Stimulated activated CD8-positive, alpha-beta memory T cell treated with anti-CD3 and anti-CD28 coated beads, Interleukin-4, amount 100 ng/mL, for 1 hour (primary cell): Measurements from ENCODE around the gene ADGRG2.

Experiments
- DNase-seq, 2 donors: peaks; one replicate each; pipeline ENCODE4 v3.0.0-alpha.2; 2020; ENCODE audit warnings: low read depth in 2 of 2, low spot score in 1 of 2

Gene ADGRG2, protein sequence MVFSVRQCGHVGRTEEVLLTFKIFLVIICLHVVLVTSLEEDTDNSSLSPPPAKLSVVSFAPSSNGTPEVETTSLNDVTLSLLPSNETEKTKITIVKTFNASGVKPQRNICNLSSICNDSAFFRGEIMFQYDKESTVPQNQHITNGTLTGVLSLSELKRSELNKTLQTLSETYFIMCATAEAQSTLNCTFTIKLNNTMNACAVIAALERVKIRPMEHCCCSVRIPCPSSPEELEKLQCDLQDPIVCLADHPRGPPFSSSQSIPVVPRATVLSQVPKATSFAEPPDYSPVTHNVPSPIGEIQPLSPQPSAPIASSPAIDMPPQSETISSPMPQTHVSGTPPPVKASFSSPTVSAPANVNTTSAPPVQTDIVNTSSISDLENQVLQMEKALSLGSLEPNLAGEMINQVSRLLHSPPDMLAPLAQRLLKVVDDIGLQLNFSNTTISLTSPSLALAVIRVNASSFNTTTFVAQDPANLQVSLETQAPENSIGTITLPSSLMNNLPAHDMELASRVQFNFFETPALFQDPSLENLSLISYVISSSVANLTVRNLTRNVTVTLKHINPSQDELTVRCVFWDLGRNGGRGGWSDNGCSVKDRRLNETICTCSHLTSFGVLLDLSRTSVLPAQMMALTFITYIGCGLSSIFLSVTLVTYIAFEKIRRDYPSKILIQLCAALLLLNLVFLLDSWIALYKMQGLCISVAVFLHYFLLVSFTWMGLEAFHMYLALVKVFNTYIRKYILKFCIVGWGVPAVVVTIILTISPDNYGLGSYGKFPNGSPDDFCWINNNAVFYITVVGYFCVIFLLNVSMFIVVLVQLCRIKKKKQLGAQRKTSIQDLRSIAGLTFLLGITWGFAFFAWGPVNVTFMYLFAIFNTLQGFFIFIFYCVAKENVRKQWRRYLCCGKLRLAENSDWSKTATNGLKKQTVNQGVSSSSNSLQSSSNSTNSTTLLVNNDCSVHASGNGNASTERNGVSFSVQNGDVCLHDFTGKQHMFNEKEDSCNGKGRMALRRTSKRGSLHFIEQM

DNA sequence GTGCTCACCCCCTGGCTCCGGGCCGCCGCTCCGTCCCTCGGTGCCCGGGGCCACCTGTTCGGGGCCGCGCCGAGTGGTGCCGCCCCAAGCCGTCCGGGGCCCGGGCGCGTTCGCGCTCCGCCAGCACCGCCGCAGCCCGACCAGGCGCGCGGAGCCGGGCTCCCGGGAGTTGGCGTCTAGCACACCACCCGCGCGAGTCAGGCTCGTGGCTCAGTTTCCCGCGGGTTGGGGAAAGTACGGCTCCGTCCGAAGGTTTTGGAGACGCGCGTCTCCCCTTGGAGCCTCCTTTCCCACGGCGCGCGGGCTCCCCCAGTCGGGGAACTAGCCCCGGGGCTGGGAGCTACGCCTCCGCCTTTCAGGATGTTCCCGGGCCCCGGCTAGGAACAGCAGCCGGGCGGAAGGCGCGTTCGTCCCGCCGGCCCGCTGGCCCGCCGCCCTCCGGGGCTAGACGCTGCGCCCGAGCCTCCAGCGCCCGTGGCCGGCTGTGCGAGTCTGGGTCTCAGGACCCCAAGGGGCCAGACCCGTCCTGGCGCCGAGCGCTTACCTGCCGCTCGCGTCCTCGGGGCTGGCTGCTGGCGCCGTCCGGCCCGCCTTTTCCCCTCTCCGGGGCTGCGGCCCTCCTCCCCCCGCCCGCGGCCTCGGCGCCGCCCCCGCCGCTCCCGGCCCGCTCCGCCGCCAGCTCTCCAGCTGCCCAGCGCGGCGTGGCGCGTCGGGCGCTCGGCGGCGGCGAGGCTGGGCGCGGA lies at the start of gene ADGRG2:
TSS of gene ADGRG2 (minus strand) at position 571 of the 743 bp plus-strand sequence. CDS start 53,634 bp downstream, outside the sequence.
- DNase-seq, result no peak

- DNase-seq, result no peak
These were observed 46.3 kb upstream of the ADGRG2 start for GRCh38 chrX:19168609-19169008.

DNA sequence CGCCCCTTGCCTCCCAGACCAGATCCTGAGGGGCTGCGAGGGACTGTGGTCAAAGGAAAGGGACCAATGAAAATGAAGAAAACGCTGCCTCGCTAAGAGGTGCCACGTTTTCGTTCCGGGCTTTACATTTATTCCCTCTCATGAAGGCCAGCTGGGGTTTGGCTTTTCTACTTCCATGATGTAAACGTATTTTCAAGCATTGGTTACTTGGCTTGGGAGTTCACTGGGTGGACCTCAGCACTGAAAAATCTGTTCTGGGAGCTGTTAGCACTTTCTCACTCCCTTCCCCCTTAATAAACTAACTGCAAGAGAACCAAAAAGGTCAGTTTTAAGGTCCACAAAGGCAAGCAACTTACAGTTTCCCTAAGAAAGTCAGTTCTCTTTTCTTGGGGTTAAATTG lies 40.6 kb upstream of the ADGRG2 start:
- DNase-seq, result no peak

- DNase-seq, result no peak
These were observed 33.9 kb upstream of the ADGRG2 start for GRCh38 chrX:19156186-19156585.

DNA sequence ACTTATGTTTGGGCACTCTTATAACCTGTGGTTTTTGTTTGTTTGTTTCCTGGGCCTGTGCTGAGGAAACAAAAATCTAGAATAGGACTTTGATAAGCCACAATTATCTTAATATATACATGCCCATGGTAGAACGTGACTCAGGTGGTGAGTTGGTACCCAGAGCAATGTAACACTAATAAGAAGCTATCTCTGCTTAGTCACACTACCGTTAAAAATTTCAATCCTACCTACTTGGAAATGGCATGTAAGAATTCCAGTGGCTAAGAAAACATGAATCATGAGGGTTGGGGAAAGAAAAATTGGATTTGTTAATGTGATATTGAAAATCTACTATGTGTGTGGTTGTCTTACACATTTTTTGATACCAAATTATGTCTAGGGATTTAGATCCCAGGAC lies 30.5 kb upstream of the ADGRG2 start:
- no peak for DNase-seq

DNA sequence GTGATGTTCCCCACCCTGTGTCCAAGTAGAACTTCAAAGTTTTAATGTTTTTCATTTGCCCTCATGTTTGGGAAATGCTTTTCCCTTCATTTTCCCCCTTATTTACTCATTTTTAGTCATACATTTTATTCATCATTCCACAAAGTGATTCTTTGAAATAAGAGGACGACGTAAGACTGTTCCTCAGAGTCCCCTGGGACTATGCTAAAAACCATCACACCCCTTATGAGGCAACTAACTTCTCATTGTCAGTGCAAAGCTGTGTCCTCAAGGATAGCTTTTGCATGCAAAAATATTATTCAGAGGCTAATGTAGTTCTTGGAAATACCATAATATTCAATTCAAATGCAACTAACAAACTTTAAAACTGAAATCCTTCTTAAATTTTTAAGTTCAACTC lies 14.8 kb upstream of the ADGRG2 start:
- no peak for DNase-seq

DNA sequence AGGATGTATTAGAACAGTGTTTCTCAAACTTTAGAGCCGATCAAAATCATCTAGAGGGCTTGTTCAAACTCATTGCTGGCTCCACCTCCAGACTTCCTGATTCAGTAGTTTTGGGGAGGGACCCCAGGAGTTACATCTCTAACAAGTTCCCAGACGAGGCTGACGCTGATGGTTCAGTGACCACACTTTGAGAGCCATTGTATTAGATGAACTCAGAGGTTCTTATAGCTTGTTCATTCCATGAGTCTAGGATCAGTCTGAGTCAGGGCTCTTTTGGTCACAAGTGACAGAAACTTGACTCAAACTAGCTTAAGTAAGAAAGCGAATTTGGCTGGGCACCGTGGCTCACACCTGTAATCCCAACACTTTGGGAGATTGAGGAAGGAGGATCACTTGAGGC lies 11.5 kb upstream of the ADGRG2 start:
- DNase-seq, result no peak

DNA sequence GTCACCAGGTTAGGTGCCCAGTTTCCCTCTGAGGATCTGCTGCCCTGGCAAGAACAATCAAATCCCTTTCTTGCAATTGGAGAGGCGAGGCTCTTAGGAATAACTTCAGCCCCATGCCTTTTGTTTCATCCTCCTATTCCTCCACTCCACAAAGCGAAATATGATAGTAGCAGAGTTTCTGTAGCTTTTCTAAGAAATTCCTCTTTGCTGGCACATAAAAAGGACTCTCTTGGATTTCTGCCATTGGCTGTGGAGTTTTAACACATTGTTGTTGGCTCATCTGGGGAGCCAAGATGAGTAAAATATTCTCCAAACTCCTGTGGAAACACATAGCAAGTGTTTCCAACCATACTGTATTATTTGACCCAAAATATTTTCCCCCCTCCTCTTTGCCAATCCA lies 11.0 kb upstream of the ADGRG2 start:
- no peak for DNase-seq

DNA sequence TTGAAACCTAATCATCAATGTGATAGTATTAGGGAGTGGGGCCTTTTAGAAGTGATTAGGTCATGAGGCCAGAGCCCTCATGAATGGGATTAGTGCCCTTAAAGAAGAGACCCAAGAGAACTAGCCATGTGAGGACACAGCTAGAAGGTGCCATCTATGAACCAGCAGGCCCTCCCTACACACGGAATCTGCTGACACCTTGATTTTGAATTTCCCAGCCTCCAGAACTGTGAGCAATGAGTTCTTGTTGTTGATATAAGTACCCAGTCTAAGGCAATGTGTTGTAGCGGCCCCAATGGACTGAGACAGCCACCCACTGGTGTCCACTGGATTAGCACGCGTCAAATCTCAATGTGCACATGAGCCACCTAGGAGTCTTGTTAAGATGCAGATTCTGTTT lies 8.4 kb upstream of the ADGRG2 start:
- DNase-seq, result no peak

DNA sequence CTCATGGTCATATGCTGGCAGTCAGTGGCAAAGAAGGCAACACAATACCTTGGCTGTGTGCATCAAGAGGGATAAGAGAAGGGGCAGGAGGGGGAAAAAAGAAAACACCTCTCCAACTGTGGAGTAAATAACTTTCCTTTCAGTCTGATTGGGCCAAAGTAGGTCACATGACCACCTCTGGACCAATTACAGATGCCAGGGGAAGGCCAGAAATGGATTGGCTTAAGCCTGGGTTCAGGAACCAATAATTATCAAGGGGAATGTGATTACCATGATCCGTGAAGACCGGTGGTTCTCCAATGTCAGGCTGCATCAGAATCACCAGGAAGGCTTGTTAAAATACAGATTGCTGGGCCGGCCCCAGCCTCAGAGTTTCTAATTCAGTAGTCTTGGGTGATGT lies 7.4 kb upstream of the ADGRG2 start:
- DNase-seq, result no peak

GRCh38 chrX:19127649-19128168 lies 5.4 kb upstream of the ADGRG2 start:
- DNase-seq, result no peak

DNA sequence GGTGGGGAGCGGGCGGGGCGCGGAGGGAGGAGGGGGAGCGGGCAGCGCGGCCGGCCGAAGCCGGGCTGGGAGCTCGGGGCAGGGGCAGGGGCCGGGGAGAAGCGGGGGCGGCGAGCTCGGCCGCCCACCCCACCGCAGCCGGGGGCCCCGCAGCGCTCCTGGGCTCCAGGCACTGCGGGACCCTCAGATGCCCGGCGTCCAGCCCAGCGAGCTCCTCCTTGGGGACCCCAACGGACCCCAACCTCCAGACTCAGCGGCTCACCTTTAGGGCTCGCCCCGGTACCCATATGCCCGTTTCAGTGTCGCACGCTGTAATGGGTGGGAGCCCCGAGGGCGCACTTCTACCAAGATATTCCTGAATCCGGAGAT lies 357 bp upstream of the ADGRG2 start:
- DNase-seq, result no peak

DNA sequence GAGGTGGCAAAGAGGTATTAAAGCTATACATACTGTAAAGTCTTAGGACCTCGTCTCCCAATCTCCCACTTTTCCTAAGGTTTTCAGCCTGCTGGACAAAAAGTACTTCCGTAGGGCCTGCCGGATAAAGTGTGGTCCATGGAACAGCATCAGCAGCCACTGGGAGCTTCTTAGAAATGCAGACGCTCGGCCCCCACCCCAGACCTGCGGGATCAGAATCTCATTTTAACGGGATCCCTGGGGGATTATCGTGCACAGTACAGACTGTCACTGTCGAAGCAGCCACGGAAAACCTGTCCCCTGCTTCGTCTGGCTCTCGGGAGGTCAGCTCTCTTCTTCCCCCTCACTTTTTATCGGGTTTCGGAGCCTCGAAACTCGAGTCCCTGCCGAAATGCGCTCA lies 802 bp downstream of the ADGRG2 start:
- no peak for DNase-seq

- no peak for DNase-seq
These were observed 11.6 kb downstream of the ADGRG2 start for GRCh38 chrX:19110642-19111041.

DNA sequence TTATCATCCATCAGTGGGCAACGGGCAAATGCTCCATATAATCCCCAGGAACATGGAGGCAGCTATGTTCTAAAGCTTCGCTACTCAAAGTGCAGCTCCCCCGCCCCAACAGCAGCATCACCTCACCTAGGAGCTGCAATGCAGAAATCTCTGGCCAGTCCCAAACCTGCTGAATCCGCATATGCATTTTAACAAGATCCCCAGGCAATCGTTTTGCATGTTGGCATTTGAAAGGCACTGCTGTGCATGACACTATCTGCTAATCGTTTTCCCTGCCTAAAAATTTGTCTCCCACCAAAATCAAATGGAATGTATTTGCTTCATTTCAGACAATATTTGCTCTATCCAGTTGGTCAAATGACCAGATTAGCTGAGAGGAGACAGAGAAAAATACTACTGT lies 15.2 kb downstream of the ADGRG2 start:
- DNase-seq, result no peak

DNA sequence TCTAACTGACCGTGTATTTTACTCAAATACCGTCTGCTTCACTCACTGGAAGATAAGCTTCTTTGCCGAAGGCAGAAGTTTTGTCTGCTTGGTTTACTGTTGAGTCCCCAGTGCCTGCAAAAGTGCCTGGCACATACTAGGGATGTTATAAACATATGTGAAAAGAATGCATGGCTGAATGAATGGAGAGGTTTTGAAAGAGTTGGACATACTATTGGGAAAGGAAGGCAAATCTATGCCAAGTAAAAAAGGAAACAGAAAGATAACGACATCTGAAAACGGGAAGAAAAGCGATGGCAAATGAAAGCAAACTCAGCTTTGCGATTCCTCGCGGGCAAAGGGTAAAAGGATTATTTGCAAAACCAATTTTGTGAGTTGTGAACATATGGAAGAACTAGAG lies 21.7 kb downstream of the ADGRG2 start:
- no peak for DNase-seq

GRCh38 chrX:19097553-19098283 lies 24.6 kb downstream of the ADGRG2 start:
- no peak for DNase-seq

- DNase-seq, result no peak
These were observed 25.7 kb downstream of the ADGRG2 start for GRCh38 chrX:19096586-19096985.

- DNase-seq, result no peak
These were observed 27.6 kb downstream of the ADGRG2 start for GRCh38 chrX:19094654-19095053.

DNA sequence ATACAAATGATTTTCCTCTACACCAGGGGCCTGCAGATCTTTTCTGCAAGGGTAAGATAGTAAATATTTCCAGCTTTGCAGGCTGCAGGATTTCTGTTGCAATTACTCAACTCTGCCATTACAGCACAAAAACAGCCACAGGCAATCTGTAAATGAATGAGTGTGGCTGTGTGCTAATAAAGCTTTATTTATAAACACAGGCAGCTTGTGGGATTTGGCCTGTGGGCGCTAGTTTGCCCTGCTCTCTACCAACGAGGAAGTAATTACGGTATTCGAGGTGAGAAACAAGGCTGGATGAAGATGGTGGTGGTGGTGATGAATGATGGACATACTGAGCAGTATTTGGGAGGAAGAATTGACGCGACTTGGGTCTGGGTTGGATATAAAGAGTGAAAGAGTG lies 30.7 kb downstream of the ADGRG2 start:
- DNase-seq, result no peak
